HepG2 (cell line): ENCODE results near the gene RAX. TPM values are rescaled to one million over a fixed set of nuclear protein-coding genes. Genes with fewer than 3 reads are reported as not detected.

Experiments
- ATAC-seq: fragments of 200-7000 bp; cut with Tn5 transposase; 3 replicates; pipeline ENCODE4 v1.9.1; 2020; ENCODE audit warnings: mild to moderate bottlenecking, moderate library complexity
- BruUV-seq: library from RNA; stranded (reverse); fragments of 400-500 nt; replicated peaks from 2 replicates; lab custom pipeline; 2021; lab: Mats Ljungman, UMichigan
- CTCF ChIA-PET: fragments of 300-600 bp; formaldehyde crosslinking; extraction: SDS; loops from one replicate; lab custom pipeline; 2021; ENCODE audit warnings: low total read pairs, inconsistent platforms, low intra/inter-chr PET ratio; lab: Yijun Ruan, JAX
- POLR2A ChIA-PET: fragments of 350-600 bp; sonication (Branson Sonifier 250); formaldehyde crosslinking; loops from one replicate; lab custom pipeline; 2020; ENCODE audit warnings: antibody characterized with exemption, inconsistent platforms; lab: Yijun Ruan, JAX
- DNase-seq: peaks from one replicate; pipeline ENCODE4 v3.0.0-alpha.2; 2015; ENCODE audit warnings: low spot score
- FAIRE-seq: peaks from 3 replicates; lab custom pipeline; 2011; peaks lifted over from hg19 to GRCh38; lab: Jason Lieb, UNC
- H2AFZ ChIP-seq: one replicate; pipeline ENCODE4 v1.6.1; 2011; ENCODE audit warnings: low read length, inconsistent platforms
- H3K27ac ChIP-seq: fragments of 300-600 bp; 3 replicates; pipeline ENCODE4 v1.8.0; 2011; ENCODE audit warnings: mixed run types, mild to moderate bottlenecking, mixed read lengths, low read length, inconsistent platforms; ENCODE audit not compliant: insufficient read depth; ENCODE audit errors: extremely low read length
- H3K27me3 ChIP-seq, 2 experiments: fragments of 200-600 bp in 1 of 2; 2 replicates in 1 of 2; 3 replicates in 1 of 2; pipeline versions ENCODE4 v1.6.0 to v1.8.0; 2011; ENCODE audit warnings: low read length in 2 of 2, mild to moderate bottlenecking in 2 of 2, moderate library complexity in 2 of 2, inconsistent platforms in 1 of 2; ENCODE audit not compliant: insufficient read depth in 2 of 2, control insufficient read depth in 1 of 2
- H3K36me3 ChIP-seq, 2 experiments: fragments of 200-600 bp in 1 of 2; replicated peaks in 1 of 2; 2 replicates in 1 of 2; 3 replicates in 1 of 2; pipeline versions ENCODE4 v1.5.1 to v1.8.0; 2011; ENCODE audit warnings: low read length in 2 of 2, inconsistent platforms in 1 of 2; ENCODE audit not compliant: insufficient read depth in 2 of 2, control insufficient read depth in 1 of 2
- H3K4me1 ChIP-seq: 2 replicates; pipeline ENCODE4 v1.5.1; 2012; ENCODE audit warnings: low read length, inconsistent platforms; ENCODE audit not compliant: insufficient read depth
- H3K4me2 ChIP-seq: 2 replicates; pipeline ENCODE4 v1.6.0; 2011; ENCODE audit warnings: low read depth, low read length, inconsistent platforms
- H3K4me3 ChIP-seq, 3 experiments: fragments of 200-600 bp in 1 of 3; sonication (generic), shearing (Covaris generic) in 1 of 3; replicated peaks in 1 of 3; 2 replicates each; pipeline ENCODE4 v1.5.1; 2011 to 2016; ENCODE audit warnings: low read length in 3 of 3, inconsistent platforms in 2 of 3, low read depth in 2 of 3, mild to moderate bottlenecking in 2 of 3, control low read depth in 1 of 3, mixed read lengths in 1 of 3; ENCODE audit not compliant: insufficient read depth in 1 of 3
- H3K79me2 ChIP-seq: one replicate; pipeline ENCODE4 v1.6.1; 2011; ENCODE audit warnings: low read length, inconsistent platforms; ENCODE audit not compliant: insufficient read depth
- H3K9ac ChIP-seq: 2 replicates; pipeline ENCODE4 v1.6.0; 2011; ENCODE audit warnings: mild to moderate bottlenecking, low read depth, low read length, inconsistent platforms; ENCODE audit not compliant: insufficient read depth
- H3K9me3 ChIP-seq: 2 replicates; pipeline ENCODE4 v1.5.1; 2012; ENCODE audit warnings: mild to moderate bottlenecking, low read length
- H4K20me1 ChIP-seq: 2 replicates; pipeline ENCODE4 v1.6.0; 2011; ENCODE audit warnings: inconsistent platforms, mild to moderate bottlenecking, low read length, moderate library complexity; ENCODE audit not compliant: insufficient read depth
- BHLHE40 ChIP-seq: IDR thresholded peaks from 2 replicates; pipeline ENCODE4 v1.6.1; 2011; ENCODE audit warnings: low read length, improper control_type of control experiment
- ETV5 ChIP-seq: IDR thresholded peaks from 2 replicates; pipeline ENCODE4 v1.6.1; 2018; ENCODE audit warnings: missing biosample characterization, missing genetic modification reagents, inconsistent platforms, borderline replicate concordance
- GMEB1 ChIP-seq: sonication (generic); formaldehyde crosslinking; IDR thresholded peaks from 2 replicates; pipeline ENCODE4 v1.5.1; 2020; ENCODE audit warnings: missing genetic modification reagents, mild to moderate bottlenecking, borderline replicate concordance
- HIC2 ChIP-seq: sonication (generic); formaldehyde crosslinking; IDR thresholded peaks from 2 replicates; pipeline ENCODE4 v1.9.0; 2022; ENCODE audit warnings: low read depth, missing genetic modification reagents
- HNRNPLL ChIP-seq: fragments of 200-400 bp; formaldehyde crosslinking; IDR thresholded peaks from 2 replicates; pipeline ENCODE4 v1.6.1; 2017; ENCODE audit warnings: mild to moderate bottlenecking, low read depth, low read length; ENCODE audit not compliant: poor library complexity, severe bottlenecking
- KLF16 ChIP-seq, 2 experiments: sonication (generic) in 1 of 2; formaldehyde crosslinking in 1 of 2; IDR thresholded peaks; 2 replicates each; pipeline versions ENCODE4 v1.6.1 to v1.8.0; 2016 to 2023; ENCODE audit warnings: missing genetic modification reagents in 2 of 2, missing compliant biosample characterization in 1 of 2
- MIER3 ChIP-seq: IDR thresholded peaks from 2 replicates; pipeline ENCODE4 v1.6.1; 2016; ENCODE audit warnings: missing compliant biosample characterization, borderline replicate concordance
- NCOA1 ChIP-seq: sonication (generic); formaldehyde crosslinking; IDR thresholded peaks from 2 replicates; pipeline ENCODE4 v1.9.0; 2021; ENCODE audit warnings: missing genetic modification reagents
- SMAD1 ChIP-seq: sonication (generic); formaldehyde crosslinking; IDR thresholded peaks from 2 replicates; pipeline ENCODE4 v1.4.0; 2020; ENCODE audit warnings: missing genetic modification reagents, low read depth, mild to moderate bottlenecking, borderline replicate concordance
- SOX6 ChIP-seq, 2 experiments: fragments of 450-650 bp in 1 of 2; sonication (generic) in 1 of 2; formaldehyde crosslinking in 1 of 2; IDR thresholded peaks; 2 replicates each; pipeline versions ENCODE4 v1.4.0 to v1.6.1; 2017 to 2020; ENCODE audit warnings: antibody characterized with exemption in 1 of 2, mild to moderate bottlenecking in 1 of 2, missing genetic modification reagents in 1 of 2
- TOPORS ChIP-seq: sonication (generic); formaldehyde crosslinking; IDR thresholded peaks from 2 replicates; pipeline ENCODE4 v1.8.0; 2023; ENCODE audit warnings: mild to moderate bottlenecking, missing genetic modification reagents
- ZBTB49 ChIP-seq: sonication (generic); formaldehyde crosslinking; IDR thresholded peaks from 2 replicates; pipeline ENCODE4 v1.4.0; 2020; ENCODE audit warnings: missing genetic modification reagents, borderline replicate concordance
- ZNF160 ChIP-seq: sonication (generic); formaldehyde crosslinking; IDR thresholded peaks from 2 replicates; pipeline ENCODE4 v1.8.0; 2022; ENCODE audit warnings: mild to moderate bottlenecking, inconsistent platforms, missing genetic modification reagents
- ZNF20 ChIP-seq: sonication (generic); formaldehyde crosslinking; IDR thresholded peaks from 2 replicates; pipeline ENCODE4 v1.4.0; 2020; ENCODE audit warnings: mild to moderate bottlenecking, moderate library complexity, missing genetic modification reagents
- ZNF362 ChIP-seq: sonication (generic); formaldehyde crosslinking; IDR thresholded peaks from 2 replicates; pipeline ENCODE4 v1.4.0; 2020; ENCODE audit warnings: missing genetic modification reagents, mild to moderate bottlenecking, borderline replicate concordance
- ZNF678 ChIP-seq: sonication (generic); formaldehyde crosslinking; IDR thresholded peaks from 2 replicates; pipeline ENCODE4 v1.4.0; 2020; ENCODE audit warnings: mild to moderate bottlenecking, missing genetic modification reagents
- WGBS: methylation state at CpG from one replicate; pipeline ENCODE4 v1.1.6; 2017; ENCODE audit warnings: low lambda C conversion rate; 5-methylcytosine and 5-hydroxymethylcytosine counted together
- in situ Hi-C: cut with HindIII; loops from 2 replicates; pipeline ENCODE4 v1.10.0; 2017; ENCODE audit warnings: low pct_unique_long_range_greater_than_20kb; ENCODE audit not compliant: extremely low pct_ligation_motif_present
- intact Hi-C: fragments of 100-400 bp; cut with micrococcal nuclease; formaldehyde crosslinking; loops from one replicate; pipeline ENCODE4 v1.10.0; 2022; ENCODE audit not compliant: unreplicated experiment
- polyA plus RNA-seq, 8 experiments: library from polyadenylated mRNA; depleted of rRNA in 3 of 8; stranded (reverse) in 7 of 8; unstranded in 1 of 8; fragments of >200 nt; fragmentation: Illumina TruSeq in 4 of 8; extraction: Trizol in 4 of 8; gene quantifications; 2 replicates each; pipeline versions ENCODE4 v1.2.1 to v1.2.3, GENCODE V29; 2011 to 2016; ENCODE audit warnings: low read depth in 4 of 8, missing spikeins in 1 of 8, mixed read lengths in 1 of 8; ENCODE audit not compliant: insufficient read depth in 1 of 8
- total RNA-seq, 5 experiments: library from RNA; depleted of rRNA; stranded (reverse); fragments of >200 nt; fragmentation: Illumina TruSeq; extraction: Trizol; gene quantifications; 2 replicates each; pipeline ENCODE4 v1.2.3, GENCODE V29; 2016; ENCODE audit warnings: low read depth in 1 of 5

The RAX gene
- total and polyA plus RNA-seq, 2 of the 13 experiments (the other 11 are each of a cell fraction or from before 2014, with no cell fraction given) = not detected

GRCh38 chr18:59231114-59231513, 42.1 kb downstream of the RAX start:
- Histone ChIP-seq H3K27ac (no peak overlapping the region), H3K9ac (no peak overlapping the region), H2AFZ (no peak overlapping the region), H4K20me1 (no peaks in the 10 kb centered on the region), H3K9me3 (no peaks in the 10 kb centered on the region), H3K79me2 (no peaks in the 10 kb centered on the region), H3K4me2 (no peak overlapping the region), H3K27me3 (peaks cover 0 to 1% of the 10 kb centered on the region in 2 experiments; a peak in 2 of 5 replicates), H3K4me1 (no peaks in the 10 kb centered on the region), H3K4me3 (no peak overlapping the region), H3K36me3 (no peaks in the 10 kb centered on the region)
- DNase-seq = no peak
- intact Hi-C loops (no loop called here), in situ Hi-C loops (no loop called here)
- ChIA-PET POLR2A (no interaction called here), CTCF (no interaction called here)
- no peak for ATAC-seq
- no TSS peak for BruUV-seq
- no peak for TF ChIP-seq GMEB1 (CRISPR knock-in tag)
- TF ChIP-seq SOX6 (IDR thresholded peaks at IDR 0.05) = no peak
- no peak for TF ChIP-seq SOX6 (CRISPR knock-in tag; IDR thresholded peaks at IDR 0.05)
- no peak for TF ChIP-seq BHLHE40
- no peak for TF ChIP-seq HIC2 (CRISPR knock-in tag)
- TF ChIP-seq KLF16 (CRISPR knock-in tag; IDR thresholded peaks at IDR 0.05) = no peak
- TF ChIP-seq ETV5 (CRISPR knock-in tag) = no peak
- no peak for TF ChIP-seq ZNF160 (CRISPR knock-in tag)
- no peak for TF ChIP-seq ZNF678 (CRISPR knock-in tag)
- TF ChIP-seq HNRNPLL = no peak
- TF ChIP-seq ZNF362 (CRISPR knock-in tag) = no peak
- TF ChIP-seq ZNF20 (CRISPR knock-in tag) = no peak
- TF ChIP-seq MIER3 (CRISPR knock-in tag) = no peak
- no peak for TF ChIP-seq TOPORS (CRISPR knock-in tag)
- TF ChIP-seq SMAD1 (CRISPR knock-in tag) = no peak
- no peak for TF ChIP-seq NCOA1
- TF ChIP-seq ZBTB49 = no peak
- WGBS = 10% methylated on average over 5 of the region's 5 CpGs
- no peak for FAIRE-seq
